ENCODE data around the gene ECSIT.

- TF ChIP-seq CTCF (IDR thresholded peaks at IDR 0.05 in 2 of 3, conservative IDR thresholded peaks at IDR 0.05 in 1 of 3; ENCODE audit: borderline replicate concordance in 1 of 3, insufficient read depth in 1 of 3, low read depth in 2 of 3, low read length in 2 of 3): no peak
- TF ChIP-seq EZH2phosphoT487 (IDR thresholded peaks at IDR 0.05; ENCODE audit: borderline replicate concordance): no peak
Observed at GRCh38 chr19:11556634-11557420, 27.9 kb upstream of the ECSIT start.
